Subcutaneous abdominal adipose tissue (tissue), 5 donors: ENCODE results near the gene CKLF.

Experiments used
- H3K27ac ChIP-seq: one replicate; pipeline ENCODE4 v1.7.0; 2013; ENCODE audit warnings: low read depth, mild to moderate bottlenecking, inconsistent platforms, low read length, moderate library complexity
- H3K27me3 ChIP-seq, 5 donors: one replicate each; pipeline ENCODE4 v1.7.0; 2013; ENCODE audit warnings: low read length in 5 of 5, inconsistent platforms in 1 of 5; ENCODE audit not compliant: control insufficient read depth in 5 of 5, insufficient read depth in 4 of 5
- H3K36me3 ChIP-seq, 5 donors: one replicate each; pipeline ENCODE4 v1.7.0; 2013; ENCODE audit warnings: low read length in 5 of 5; ENCODE audit not compliant: control insufficient read depth in 5 of 5, insufficient read depth in 5 of 5
- H3K4me1 ChIP-seq, 5 donors: one replicate each; pipeline ENCODE4 v1.7.0; 2013; ENCODE audit warnings: low read length in 5 of 5, mild to moderate bottlenecking in 3 of 5, moderate library complexity in 1 of 5; ENCODE audit not compliant: control insufficient read depth in 5 of 5, insufficient read depth in 5 of 5
- H3K4me3 ChIP-seq, 5 donors: one replicate each; pipeline ENCODE4 v1.7.0; 2013; ENCODE audit warnings: low read length in 5 of 5, low read depth in 1 of 5
- H3K9ac ChIP-seq, 5 donors: one replicate each; pipeline ENCODE4 v1.7.0; 2013; ENCODE audit warnings: low read length in 5 of 5, mild to moderate bottlenecking in 4 of 5, moderate library complexity in 3 of 5
- H3K9me3 ChIP-seq, 5 donors: one replicate each; pipeline ENCODE4 v1.7.0; 2013; ENCODE audit warnings: low read length in 5 of 5; ENCODE audit not compliant: control insufficient read depth in 5 of 5
- donor health status: healthy.
- donor health status: healthy.
- donor health status: healthy.
- donor health status: healthy.
- donor health status: healthy.

CKLF gene

DNA sequence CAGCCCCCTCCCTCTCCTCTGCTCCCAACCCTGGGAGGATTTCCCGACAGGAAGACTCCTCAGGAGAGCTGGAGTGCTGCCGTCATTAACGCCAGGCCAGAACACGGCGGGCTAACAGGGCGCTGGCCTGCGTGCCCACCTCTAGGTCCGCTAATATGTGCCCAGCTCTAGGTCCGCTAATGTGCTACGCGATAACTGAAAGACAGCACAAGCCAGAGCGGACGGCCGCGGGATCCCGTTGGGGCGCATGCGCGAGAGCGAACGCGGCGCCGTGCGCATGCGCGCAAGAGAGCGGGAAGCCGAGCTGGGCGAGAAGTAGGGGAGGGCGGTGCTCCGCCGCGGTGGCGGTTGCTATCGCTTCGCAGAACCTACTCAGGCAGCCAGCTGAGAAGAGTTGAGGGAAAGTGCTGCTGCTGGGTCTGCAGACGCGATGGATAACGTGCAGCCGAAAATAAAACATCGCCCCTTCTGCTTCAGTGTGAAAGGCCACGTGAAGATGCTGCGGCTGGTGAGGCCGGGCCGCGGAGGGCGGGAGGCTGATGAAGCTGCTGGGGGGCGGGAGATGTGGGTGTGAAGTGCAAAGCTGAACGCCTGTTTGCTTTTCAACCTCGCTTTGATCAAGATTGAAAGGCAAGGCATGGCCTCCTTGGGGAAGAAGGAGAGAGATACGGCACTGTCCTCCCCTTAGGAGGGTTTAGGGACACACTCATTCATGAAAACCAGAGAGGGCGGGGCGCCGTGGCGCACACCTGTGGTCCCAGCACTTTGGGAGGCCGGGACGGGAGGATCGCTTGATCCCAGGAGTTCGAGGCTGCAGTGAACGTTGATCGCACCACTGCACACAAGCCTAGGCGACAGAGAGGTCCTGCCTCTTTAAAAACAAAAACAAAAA, at the start of gene CKLF:
Gene CKLF, plus strand, starts transcription at position 291 of the 892 bp plus-strand sequence. Its CDS starts 140 bp downstream, at position 431.
- no peaks in the 10 kb centered on the region for H3K27me3 ChIP-seq
- peak within 1 kb of the TSS; percentile 79 for H3K27ac ChIP-seq
- H3K4me1 ChIP-seq: peaks cover 3 to 78% (median 67%) of the 10 kb centered on the region in 5 donors
- H3K36me3 ChIP-seq: peaks cover 0 to 4% (median 3%) of the 10 kb centered on the region in 5 donors
- peak within 1 kb of the TSS; percentile 69 to 86 (median 84) for H3K9ac ChIP-seq
- H3K9me3 ChIP-seq: no peaks in the 10 kb centered on the region
- peak within 1 kb of the TSS; percentile 72 to 91 (median 85) for H3K4me3 ChIP-seq

GRCh38 chr16:66503030-66503429, 49.3 kb upstream of the CKLF start:
- Histone ChIP-seq H3K4me3 (no peak overlapping the region), H3K27ac (peak overlapping the region; percentile 81), H3K27me3 (no peaks in the 10 kb centered on the region), H3K4me1 (peaks cover 5 to 23% (median 22%) of the 10 kb centered on the region in 5 donors), H3K9ac (no peak overlapping the region), H3K9me3 (no peaks in the 10 kb centered on the region), H3K36me3 (peaks cover 0 to 9% (median 6%) of the 10 kb centered on the region in 5 donors)

GRCh38 chr16:66503612-66504011, 48.8 kb upstream of the CKLF start:
- H3K4me1 ChIP-seq: peaks cover 5 to 29% (median 27%) of the 10 kb centered on the region in 5 donors
- H3K27ac ChIP-seq: peak overlapping the region; percentile 81
- no peaks in the 10 kb centered on the region for H3K27me3 ChIP-seq
- no peak overlapping the region for H3K4me3 ChIP-seq
- H3K9ac ChIP-seq: no peak overlapping the region
- no peaks in the 10 kb centered on the region for H3K9me3 ChIP-seq
- H3K36me3 ChIP-seq: peaks cover 0 to 14% (median 11%) of the 10 kb centered on the region in 5 donors

GRCh38 chr16:66507731-66508239, 44.6 kb upstream of the CKLF start:
- peaks cover 0 to 25% (median 15%) of the 10 kb centered on the region in 5 donors for H3K36me3 ChIP-seq
- no peak overlapping the region for H3K4me3 ChIP-seq
- peaks cover 23 to 61% (median 58%) of the 10 kb centered on the region in 5 donors for H3K4me1 ChIP-seq
- no peak overlapping the region for H3K9ac ChIP-seq
- no peaks in the 10 kb centered on the region for H3K9me3 ChIP-seq
- no peaks in the 10 kb centered on the region for H3K27me3 ChIP-seq
- peak overlapping the region; percentile 91 for H3K27ac ChIP-seq

- no peak overlapping the region for H3K4me3 ChIP-seq
- H3K4me1 ChIP-seq: peaks cover 24 to 60% (median 58%) of the 10 kb centered on the region in 5 donors
- H3K9me3 ChIP-seq: no peaks in the 10 kb centered on the region
- peaks cover 0 to 29% (median 19%) of the 10 kb centered on the region in 5 donors for H3K36me3 ChIP-seq
- H3K27me3 ChIP-seq: no peaks in the 10 kb centered on the region
- peak overlapping the region in 1 of 5 donors; percentile 13 for H3K9ac ChIP-seq
- H3K27ac ChIP-seq: peak overlapping the region; percentile 91
These were observed 44.0 kb upstream of the CKLF start for GRCh38 chr16:66508248-66508913.

GRCh38 chr16:66508914-66509496, 43.4 kb upstream of the CKLF start:
- Histone ChIP-seq H3K27me3 (no peaks in the 10 kb centered on the region), H3K27ac (peak overlapping the region; percentile 91), H3K9me3 (no peaks in the 10 kb centered on the region), H3K4me1 (peaks cover 24 to 60% (median 58%) of the 10 kb centered on the region in 5 donors), H3K9ac (peak overlapping the region in 1 of 5 donors; percentile 13), H3K36me3 (peaks cover 0 to 34% (median 24%) of the 10 kb centered on the region in 5 donors), H3K4me3 (no peak overlapping the region)

- peaks cover 0 to 34% (median 24%) of the 10 kb centered on the region in 5 donors for H3K36me3 ChIP-seq
- peaks cover 22 to 62% (median 56%) of the 10 kb centered on the region in 5 donors for H3K4me1 ChIP-seq
- H3K9me3 ChIP-seq: no peaks in the 10 kb centered on the region
- H3K27ac ChIP-seq: peak overlapping the region; percentile 91
- no peak overlapping the region for H3K4me3 ChIP-seq
- peak overlapping the region in 1 of 5 donors; percentile 10 for H3K9ac ChIP-seq
- no peaks in the 10 kb centered on the region for H3K27me3 ChIP-seq
These were observed 42.8 kb upstream of the CKLF start for GRCh38 chr16:66509576-66509975.

DNA sequence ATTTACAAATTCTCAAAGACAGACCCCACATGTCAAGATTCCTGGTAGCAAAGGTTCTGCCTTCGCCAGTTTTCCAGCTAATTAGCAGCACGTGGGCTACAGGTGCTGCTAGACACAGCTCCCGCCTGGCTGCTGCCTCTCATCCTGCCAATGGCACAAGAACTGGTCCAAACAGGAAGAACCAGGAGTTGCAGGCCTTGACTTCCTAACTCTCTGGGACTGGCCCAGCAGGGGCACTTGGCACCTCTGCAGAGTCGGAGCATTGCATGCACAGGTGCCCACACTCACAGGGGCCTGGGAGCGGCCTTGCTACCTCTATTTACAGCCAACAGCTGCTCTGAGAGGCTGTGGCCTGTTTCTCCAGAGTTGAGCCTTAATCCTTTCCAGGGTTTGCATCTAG, 42.1 kb upstream of the CKLF start:
- peaks cover 22 to 65% (median 58%) of the 10 kb centered on the region in 5 donors for H3K4me1 ChIP-seq
- peak overlapping the region in 1 of 5 donors; percentile 6 for H3K4me3 ChIP-seq
- H3K27me3 ChIP-seq: no peaks in the 10 kb centered on the region
- no peaks in the 10 kb centered on the region for H3K9me3 ChIP-seq
- H3K9ac ChIP-seq: peak overlapping the region in 2 of 5 donors; percentile 27 to 37
- peaks cover 0 to 35% (median 25%) of the 10 kb centered on the region in 5 donors for H3K36me3 ChIP-seq
- peak overlapping the region; percentile 91 for H3K27ac ChIP-seq

GRCh38 chr16:66510711-66511601, 41.4 kb upstream of the CKLF start:
- Histone ChIP-seq H3K36me3 (peaks cover 0 to 40% (median 27%) of the 10 kb centered on the region in 5 donors), H3K4me1 (peaks cover 22 to 71% (median 65%) of the 10 kb centered on the region in 5 donors), H3K4me3 (peak overlapping the region in 4 of 5 donors; percentile 6 to 29 (median 12)), H3K27me3 (no peaks in the 10 kb centered on the region), H3K27ac (peak overlapping the region; percentile 91), H3K9ac (peak overlapping the region; percentile 12 to 71 (median 43)), H3K9me3 (no peaks in the 10 kb centered on the region)
